ENCODE measurements around the gene TMIGD3. TPM values are rescaled to one million over a fixed set of nuclear protein-coding genes. Genes with fewer than 3 reads are reported as not detected.

The TMIGD3 gene
- total RNA-seq, 4 donors from 2014 or later: 0.27 to 0.95 TPM; not detected in 2

DNA sequence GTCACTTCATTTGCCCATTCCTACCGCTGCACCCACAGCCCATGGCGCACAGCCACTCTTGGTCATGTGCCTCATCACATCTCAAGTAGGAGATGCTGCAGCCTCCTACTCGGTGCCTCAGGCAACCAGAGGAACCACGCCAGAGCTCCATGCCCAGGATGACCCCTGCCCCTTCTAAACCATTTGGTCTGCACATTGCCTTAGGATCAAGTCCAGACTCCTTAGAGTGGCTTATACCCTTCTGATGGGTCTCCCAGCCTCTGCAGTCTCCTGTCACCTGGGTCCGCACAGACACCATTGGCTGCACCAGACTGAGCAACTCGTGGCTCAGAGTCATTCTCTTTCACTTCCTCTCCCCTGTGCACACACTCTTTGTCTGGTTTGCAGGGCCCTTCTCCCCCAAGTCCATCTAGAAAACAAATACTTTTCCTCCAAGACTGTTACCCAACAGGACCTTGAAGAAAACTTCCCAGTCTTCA is 2.2 kb upstream of the TMIGD3 start:
- 61 to 100% methylated on average over 1 to 6 of the region's 6 CpGs for WGBS, 2 donors (ENCODE audit: low coverage in 1 of 2)
- Histone ChIP-seq H3K27ac (peak overlapping the region; percentile 18 to 98 (median 76)), H3K4me3 (no peak overlapping the region), H3K36me3 (no peaks in the 10 kb centered on the region), H3K27me3 (no peaks in the 10 kb centered on the region), H3K4me1 (peaks cover 21 to 45% (median 34%) of the 10 kb centered on the region in 4 donors), H3K9me3 (no peaks in the 10 kb centered on the region)
- DNase-seq: peak; percentile 40
- TF ChIP-seq POLR2A (IDR thresholded peaks at IDR 0.05) (peak; percentile 18), POLR2AphosphoS5 (IDR thresholded peaks at IDR 0.05) (no peak)
- intact Hi-C loops (cut with DNase I; ENCODE audit: low total_unique reads) (loop anchor here (5.0 to 10.0 kb wide), 2 partner anchors 152 to 249 kb away; partner anchors contain the start of gene DDX20), in situ Hi-C loops (cut with MboI; ENCODE audit: low pct_ligation_motif_present in 1 of 4, low pct_unique_long_range_greater_than_20kb in 1 of 4, low sequenced_read_pairs in 3 of 4) (loop anchor here in 2 of 4 donors (10.0 kb wide), 2 partner anchors 149 to 249 kb away; partner anchors contain the start of gene DDX20 (in 1 of the 2))

DNA sequence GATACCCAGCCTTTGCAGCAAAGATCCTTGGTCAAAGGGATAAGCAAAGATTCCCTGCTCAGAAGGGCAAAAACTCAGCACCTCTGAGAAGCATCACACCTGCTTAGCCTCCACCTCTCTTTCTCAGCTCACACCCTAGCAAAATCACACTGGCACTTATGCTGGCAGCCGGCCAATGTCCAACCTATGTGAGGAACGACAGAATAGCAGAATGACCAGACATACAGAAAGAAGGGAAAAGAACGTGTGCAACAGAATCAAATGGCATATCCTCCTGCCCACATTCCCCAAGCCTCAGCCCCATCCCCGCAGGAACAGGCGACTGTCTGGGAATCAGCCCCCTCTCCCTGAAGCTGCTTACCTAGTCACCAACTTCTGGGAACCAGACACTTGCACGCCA is 664 bp upstream of the TMIGD3 start:
- Histone ChIP-seq H3K4me1 (peaks cover 18 to 33% (median 24%) of the 10 kb centered on the region in 4 donors), H3K27me3 (no peaks in the 10 kb centered on the region), H3K27ac (peak overlapping the region; percentile 23 to 52 (median 38)), H3K4me3 (no peak overlapping the region), H3K36me3 (no peaks in the 10 kb centered on the region), H3K9me3 (no peaks in the 10 kb centered on the region)
- in situ Hi-C loops (cut with MboI; ENCODE audit: low pct_ligation_motif_present in 1 of 4, low pct_unique_long_range_greater_than_20kb in 1 of 4, low sequenced_read_pairs in 3 of 4): loop anchor here in 2 of 4 donors (10.0 kb wide), 2 partner anchors 151 to 251 kb away; partner anchors contain the start of gene DDX20 (in 1 of the 2)
- TF ChIP-seq POLR2AphosphoS5 (IDR thresholded peaks at IDR 0.05) (no peak), CTCF (IDR thresholded peaks at IDR 0.05) (no peak), EP300 (IDR thresholded peaks at IDR 0.05; ENCODE audit: low read depth) (no peak), POLR2A (IDR thresholded peaks at IDR 0.05) (no peak)
- DNase-seq: no peak
- intact Hi-C loops (cut with DNase I; ENCODE audit: low total_unique reads): loop anchor here (10.0 kb wide), 1 partner anchor 251 kb away; the partner anchor contains the start of gene DDX20
- 75 to 100% methylated on average over 1 to 6 of the region's 6 CpGs for WGBS, 2 donors (ENCODE audit: low coverage in 1 of 2)

DNA sequence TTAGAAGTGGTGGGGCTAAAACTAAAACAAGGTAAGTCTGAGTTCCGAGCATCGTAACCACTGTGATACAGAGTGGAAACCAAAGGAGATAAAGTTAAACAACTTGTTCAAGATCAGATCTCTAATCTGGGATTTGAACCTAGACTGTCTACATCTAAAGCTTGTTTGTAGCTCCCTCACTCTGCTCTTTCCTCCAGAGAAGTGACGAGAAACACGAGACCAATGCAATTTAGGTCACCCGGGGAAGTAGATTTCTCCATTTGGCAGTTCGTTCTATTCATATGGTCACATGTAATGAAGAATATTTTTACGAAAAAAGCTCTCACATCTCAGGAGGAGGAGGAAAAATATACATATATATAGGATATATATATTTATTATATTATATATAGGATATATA is 1.8 kb downstream of the TMIGD3 start:
- Histone ChIP-seq H3K4me1 (peaks cover 0 to 12% (median 4%) of the 10 kb centered on the region in 4 donors), H3K36me3 (no peaks in the 10 kb centered on the region), H3K27ac (no peak overlapping the region), H3K4me3 (peak overlapping the region in 1 of 4 donors; percentile 4), H3K9me3 (no peaks in the 10 kb centered on the region), H3K27me3 (no peaks in the 10 kb centered on the region)
- WGBS, 2 donors (ENCODE audit: low coverage in 1 of 2): 83 to 88% methylated on average over 7 of the region's 7 CpGs
- DNase-seq: no peak
- intact Hi-C loops (cut with DNase I; ENCODE audit: low total_unique reads) (loop anchor here (10.0 kb wide), 1 partner anchor 253 kb away; the partner anchor contains the start of gene DDX20), in situ Hi-C loops (cut with MboI; ENCODE audit: low pct_ligation_motif_present in 1 of 4, low pct_unique_long_range_greater_than_20kb in 1 of 4, low sequenced_read_pairs in 3 of 4) (loop anchor here in 2 of 4 donors (10.0 kb wide), 2 partner anchors 153 to 253 kb away; partner anchors contain the start of gene DDX20 (in 1 of the 2))
- TF ChIP-seq POLR2AphosphoS5 (IDR thresholded peaks at IDR 0.05) (peak in 1 of 3 donors; percentile 38), POLR2A (IDR thresholded peaks at IDR 0.05) (peak; percentile 19), CTCF (IDR thresholded peaks at IDR 0.05) (no peak)

GRCh38 chr1:111499026-111499785 is 4.2 kb downstream of the TMIGD3 start:
- no peak for DNase-seq
- H3K9me3 ChIP-seq: no peaks in the 10 kb centered on the region
- TF ChIP-seq POLR2AphosphoS5 (IDR thresholded peaks at IDR 0.05): no peak
- TF ChIP-seq CTCF (IDR thresholded peaks at IDR 0.05): no peak
- no peak for TF ChIP-seq EP300 (IDR thresholded peaks at IDR 0.05; ENCODE audit: low read depth)
- no peak for TF ChIP-seq POLR2A (IDR thresholded peaks at IDR 0.05)
- H3K27ac ChIP-seq: no peak overlapping the region
- no peaks in the 10 kb centered on the region for H3K27me3 ChIP-seq
- in situ Hi-C loops (cut with MboI; ENCODE audit: low pct_ligation_motif_present in 1 of 4, low pct_unique_long_range_greater_than_20kb in 1 of 4, low sequenced_read_pairs in 3 of 4): loop anchor here in 2 of 4 donors (25.0 kb wide), 2 partner anchors 238 to 863 kb away; partner anchors contain the start of gene INKA2 (in 1 of the 2)
- WGBS, 2 donors (ENCODE audit: low coverage in 1 of 2): 92 to 100% methylated on average over 2 to 5 of the region's 5 CpGs
- no peaks in the 10 kb centered on the region for H3K36me3 ChIP-seq
- no peaks in the 10 kb centered on the region for H3K4me1 ChIP-seq
- intact Hi-C loops (cut with DNase I; ENCODE audit: low total_unique reads): no loop called here
- H3K4me3 ChIP-seq: no peak overlapping the region
